Activated CD4-positive, alpha-beta memory T cell treated with anti-CD3 and anti-CD28 coated beads for 36 hours (primary cell): ENCODE results near the gene TAC4. TPM values are rescaled to one million over a fixed set of nuclear protein-coding genes. Genes with fewer than 3 reads are reported as not detected.
"Not testable (repeated sequence)": the region's sequence is repeated elsewhere in the genome, so short reads cannot be mapped to it uniquely, and the experiment has no call there.

ENCODE experiments used
- CTCF ChIA-PET: fragments of 350-600 bp; sonication (Branson Sonifier 250); formaldehyde crosslinking; loops from one replicate; lab custom pipeline; 2021; ENCODE audit warnings: antibody characterized with exemption, inconsistent platforms; lab: Charles Lee
- POLR2A ChIA-PET: fragments of 350-600 bp; sonication (Branson Sonifier 250); formaldehyde crosslinking; loops from one replicate; lab custom pipeline; 2021; ENCODE audit warnings: antibody characterized with exemption; lab: Charles Lee
- DNase-seq: peaks from one replicate; pipeline ENCODE4 v3.0.0-alpha.2; 2020
- H3K27ac Mint-ChIP-seq: one replicate; pipeline ENCODE4 v1.8.0; 2021; ENCODE audit warnings: mixed read lengths
- H3K27me3 Mint-ChIP-seq: one replicate; pipeline ENCODE4 v1.8.0; 2021; ENCODE audit warnings: mixed read lengths
- H3K36me3 Mint-ChIP-seq: one replicate; pipeline ENCODE4 v1.8.0; 2021; ENCODE audit warnings: mixed read lengths
- H3K4me1 Mint-ChIP-seq: one replicate; pipeline ENCODE4 v1.8.0; 2021; ENCODE audit warnings: low read depth, mixed read lengths
- H3K4me3 Mint-ChIP-seq: one replicate; pipeline ENCODE4 v1.8.0; 2021; ENCODE audit warnings: mild to moderate bottlenecking, mixed read lengths
- H3K9me3 Mint-ChIP-seq: one replicate; pipeline ENCODE4 v1.8.0; 2021; ENCODE audit warnings: mixed read lengths
- intact Hi-C: fragments of 100-400 bp; cut with micrococcal nuclease; formaldehyde crosslinking; loops from one replicate; pipeline ENCODE4 v1.15.1; 2023
- total RNA-seq, 2 experiments: library from RNA; stranded (reverse); gene quantifications; one replicate each; pipeline ENCODE4 v1.2.3, GENCODE V29; 2021

Gene TAC4
- total RNA-seq, 2 experiments from 2014 or later, result not detected

DNA sequence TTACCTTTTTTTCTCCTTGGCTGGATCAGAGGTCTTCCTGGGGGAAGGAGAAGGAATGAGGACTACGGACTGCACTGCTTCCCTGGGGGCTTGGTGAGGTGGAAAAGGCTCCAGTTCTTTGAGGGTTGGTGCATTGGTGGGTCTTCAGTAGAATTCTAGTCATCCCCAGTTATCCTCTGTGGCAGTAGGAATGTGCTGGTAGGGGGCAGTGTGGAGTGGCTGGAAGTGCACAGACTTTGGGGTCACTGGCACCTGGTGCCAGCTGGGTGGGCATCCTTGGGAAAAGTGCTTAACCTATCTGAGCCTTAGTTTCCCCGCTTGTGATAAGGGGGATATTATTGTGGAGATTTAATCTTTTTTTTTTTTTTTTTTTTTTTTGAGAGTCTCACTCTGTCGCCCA lies 6.3 kb downstream of the TAC4 start:
- H3K4me1 Mint-ChIP-seq, result peaks cover 12% of the 10 kb centered on the region
- no peak overlapping the region for H3K4me3 Mint-ChIP-seq
- H3K27ac Mint-ChIP-seq, result no peak overlapping the region
- POLR2A ChIA-PET, result no interaction called here
- no peaks in the 10 kb centered on the region for H3K9me3 Mint-ChIP-seq
- H3K27me3 Mint-ChIP-seq, result no peaks in the 10 kb centered on the region
- CTCF ChIA-PET, result interaction anchor here (1.0 kb wide), 1 partner anchor 111 kb away, joined by 3 read pairs; no protein-coding TSS in a partner anchor
- no peak for DNase-seq
- intact Hi-C loops, result no loop called here
- H3K36me3 Mint-ChIP-seq, result peaks cover 1% of the 10 kb centered on the region

DNA sequence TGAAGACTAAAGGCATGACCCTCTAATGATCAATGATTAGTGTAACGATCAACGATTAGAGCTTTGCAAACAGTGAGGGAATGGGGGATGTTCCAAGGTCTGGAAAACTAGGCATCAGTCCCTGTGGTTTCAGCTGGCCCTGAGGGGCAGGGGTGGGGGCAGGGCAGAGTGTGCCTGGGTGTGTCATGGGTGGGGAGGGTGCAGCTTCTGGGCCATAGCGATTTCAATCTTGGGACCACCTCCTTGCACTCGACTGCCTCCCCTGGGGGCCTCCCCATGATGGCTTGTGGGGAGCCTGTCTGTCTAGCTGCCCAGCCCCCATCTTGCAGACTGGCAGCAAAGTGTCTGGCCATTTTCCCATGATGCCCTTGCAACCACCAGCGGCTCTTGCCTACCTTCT lies 8.4 kb downstream of the TAC4 start:
- CTCF ChIA-PET, result interaction anchor here (0.6 kb wide), 1 partner anchor 444 kb away, joined by 3 read pairs; no protein-coding TSS in a partner anchor
- Mint-ChIP-seq H3K4me3 (no peak overlapping the region), H3K9me3 (no peaks in the 10 kb centered on the region), H3K36me3 (peaks cover 4% of the 10 kb centered on the region), H3K4me1 (peaks cover 2% of the 10 kb centered on the region), H3K27ac (no peak overlapping the region), H3K27me3 (no peaks in the 10 kb centered on the region)
- intact Hi-C loops, result no loop called here
- POLR2A ChIA-PET, result no interaction called here
- no peak for DNase-seq

DNA sequence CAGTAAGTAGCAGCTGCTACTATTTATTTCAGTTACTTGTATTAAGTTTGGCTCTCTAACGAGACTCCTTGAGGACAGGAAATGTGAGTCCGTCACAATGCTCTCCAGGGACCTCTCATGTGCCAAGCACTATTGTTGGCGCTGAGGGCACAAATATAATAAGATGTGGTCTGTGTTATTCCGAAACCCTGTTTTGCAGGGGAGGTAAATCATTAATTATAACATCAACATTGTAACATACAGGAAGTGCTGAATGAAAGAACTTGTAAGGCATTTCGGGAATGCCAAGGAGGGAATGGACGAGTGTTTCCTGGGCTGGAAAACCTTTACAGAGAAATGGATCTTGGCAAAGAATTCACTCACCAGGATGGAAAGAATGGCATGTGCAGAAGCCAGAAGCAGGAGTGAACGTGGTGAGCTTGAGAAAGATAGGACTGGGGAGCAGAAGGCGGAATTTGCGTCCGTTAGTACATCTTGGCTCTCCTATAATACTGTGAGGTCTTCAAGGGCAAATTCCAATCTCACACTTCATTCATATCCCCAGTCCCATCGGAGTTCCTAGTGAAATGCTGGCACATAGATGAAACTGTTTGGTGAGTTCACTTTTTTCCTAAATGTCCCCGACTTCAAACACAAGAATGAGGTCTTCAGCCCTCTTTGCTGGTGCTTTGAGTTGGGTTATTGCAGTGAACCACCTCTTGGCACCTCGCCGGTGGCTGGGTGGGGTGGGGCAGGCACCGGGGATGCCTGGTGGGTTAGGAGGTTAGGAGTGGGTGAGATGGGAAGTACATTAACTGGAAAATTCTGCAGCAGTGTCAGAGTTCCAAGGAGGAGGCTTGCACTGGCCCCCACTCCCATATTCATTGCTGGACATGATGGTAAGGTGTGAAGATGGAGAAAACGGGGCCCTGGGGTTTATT lies 11.5 kb downstream of the TAC4 start:
- no peaks in the 10 kb centered on the region for H3K27me3 Mint-ChIP-seq
- intact Hi-C loops, result no loop called here
- peaks cover 19% of the 10 kb centered on the region for H3K36me3 Mint-ChIP-seq
- no peak overlapping the region for H3K4me3 Mint-ChIP-seq
- H3K9me3 Mint-ChIP-seq, result no peaks in the 10 kb centered on the region
- POLR2A ChIA-PET, result no interaction called here
- no peak overlapping the region for H3K27ac Mint-ChIP-seq
- no peak for DNase-seq
- CTCF ChIA-PET, result interaction anchor here (0.6 to 0.8 kb wide), 2 partner anchors 41 to 140 kb away, joined by 3 read pairs; no protein-coding TSS in a partner anchor
- H3K4me1 Mint-ChIP-seq, result no peaks in the 10 kb centered on the region

DNA sequence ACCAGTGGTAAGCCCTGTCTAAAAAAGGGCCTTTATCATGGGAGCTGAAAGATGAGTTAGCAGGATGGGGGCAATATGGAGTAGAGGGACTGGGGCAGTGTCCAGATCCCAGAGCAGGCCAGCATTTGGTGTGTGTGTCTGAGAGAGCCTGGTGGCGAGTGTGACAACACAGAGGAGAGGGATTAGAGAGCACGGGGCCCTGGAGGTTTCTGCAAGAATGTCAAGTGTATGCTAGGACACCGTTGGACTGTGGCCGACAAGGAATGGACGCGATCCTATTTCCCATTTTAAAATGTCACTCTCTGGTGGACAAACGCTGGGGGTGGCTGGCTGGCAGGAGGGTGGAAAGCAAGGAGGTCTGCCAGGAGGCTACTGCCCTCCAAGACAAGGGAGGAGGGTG lies 12.4 kb downstream of the TAC4 start:
- Mint-ChIP-seq H3K9me3 (no peaks in the 10 kb centered on the region), H3K4me1 (no peaks in the 10 kb centered on the region), H3K4me3 (no peak overlapping the region), H3K36me3 (peaks cover 19% of the 10 kb centered on the region), H3K27me3 (no peaks in the 10 kb centered on the region), H3K27ac (no peak overlapping the region)
- CTCF ChIA-PET, result no interaction called here
- DNase-seq, result no peak
- intact Hi-C loops, result no loop called here
- POLR2A ChIA-PET, result no interaction called here

DNA sequence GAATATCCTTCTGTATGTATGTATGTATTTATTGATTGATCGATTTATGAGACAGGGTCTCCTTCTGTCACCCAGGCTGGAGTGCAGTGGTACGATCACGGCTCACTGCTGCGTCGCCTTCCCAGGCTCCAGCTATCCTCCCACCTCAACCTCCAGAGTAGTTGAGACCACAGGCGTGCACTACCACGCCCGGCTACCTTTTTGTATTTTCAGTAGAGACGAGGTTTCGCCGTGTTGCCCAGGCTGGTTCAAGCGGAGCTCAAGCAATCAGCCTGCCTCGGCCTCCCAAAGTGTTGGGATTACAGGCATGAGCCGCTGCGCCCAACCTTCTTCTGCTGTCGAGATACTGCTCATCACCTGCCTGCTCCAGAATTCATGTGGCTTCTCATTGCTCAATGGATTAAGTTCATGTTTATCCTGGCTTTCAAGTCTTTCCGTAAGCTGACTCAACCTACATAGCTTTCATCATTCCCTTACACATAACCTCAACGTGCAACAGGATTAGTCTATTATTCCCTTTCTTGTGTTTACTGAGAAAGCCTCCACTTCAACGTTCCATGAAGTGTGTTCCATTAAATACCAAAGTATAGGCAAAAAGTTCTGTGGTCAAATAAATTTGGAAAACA lies 13.6 kb downstream of the TAC4 start:
- no peaks in the 10 kb centered on the region for H3K27me3 Mint-ChIP-seq
- H3K27ac Mint-ChIP-seq, result no peak overlapping the region
- POLR2A ChIA-PET, result no interaction called here
- H3K4me3 Mint-ChIP-seq, result no peak overlapping the region
- H3K36me3 Mint-ChIP-seq, result peaks cover 19% of the 10 kb centered on the region
- CTCF ChIA-PET, result interaction anchor here (1.2 to 1.4 kb wide), 2 partner anchors 164 to 278 kb away, joined by 3 read pairs; no protein-coding TSS in a partner anchor
- no peaks in the 10 kb centered on the region for H3K4me1 Mint-ChIP-seq
- no peaks in the 10 kb centered on the region for H3K9me3 Mint-ChIP-seq
- no peak for DNase-seq
- intact Hi-C loops, result no loop called here

DNA sequence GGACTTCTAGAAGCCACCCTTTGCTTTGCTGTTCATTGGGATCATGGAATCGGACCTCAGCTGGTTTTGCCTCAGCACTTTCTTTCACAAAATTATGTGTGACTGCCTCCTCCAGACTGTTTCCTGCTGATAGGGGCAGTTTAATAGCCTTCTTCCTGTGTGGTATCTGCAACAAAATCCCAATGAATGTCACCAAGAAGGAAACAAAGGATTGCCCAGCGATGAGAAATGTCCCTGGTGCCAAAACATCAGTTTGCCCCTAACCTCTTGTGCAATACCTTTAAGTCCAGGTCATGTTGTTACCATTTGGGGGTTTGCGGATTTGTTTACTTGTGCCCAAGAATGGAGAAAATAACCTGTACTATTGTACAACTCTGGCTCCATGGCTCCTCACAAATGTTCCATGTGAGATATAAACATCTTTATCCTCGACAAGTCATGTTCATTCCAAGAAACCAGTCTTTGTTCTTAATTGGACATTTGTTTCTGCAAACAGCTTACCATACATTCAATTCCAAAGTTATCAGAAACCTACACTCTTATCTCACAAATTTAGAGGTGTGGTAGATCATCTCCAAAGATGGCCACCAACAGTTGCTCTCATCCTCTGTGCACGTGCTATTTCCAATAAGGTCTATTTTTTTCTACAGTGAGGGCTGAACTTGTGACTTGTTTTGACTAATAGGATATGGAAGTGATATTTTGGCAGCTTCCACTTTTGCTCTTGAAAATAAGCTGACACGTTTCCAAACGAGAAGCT lies 14.8 kb downstream of the TAC4 start:
- Mint-ChIP-seq H3K27me3 (no peaks in the 10 kb centered on the region), H3K27ac (no peak overlapping the region), H3K4me1 (no peaks in the 10 kb centered on the region), H3K9me3 (no peaks in the 10 kb centered on the region), H3K4me3 (no peak overlapping the region), H3K36me3 (peaks cover 24% of the 10 kb centered on the region)
- DNase-seq, result no peak
- POLR2A ChIA-PET, result interaction anchor here (0.7 kb wide), 1 partner anchor 11 kb away, joined by 3 read pairs; no protein-coding TSS in a partner anchor
- CTCF ChIA-PET, result interaction anchor here (1.4 kb wide), 1 partner anchor 165 kb away, joined by 3 read pairs; no protein-coding TSS in a partner anchor
- intact Hi-C loops, result no loop called here

DNA sequence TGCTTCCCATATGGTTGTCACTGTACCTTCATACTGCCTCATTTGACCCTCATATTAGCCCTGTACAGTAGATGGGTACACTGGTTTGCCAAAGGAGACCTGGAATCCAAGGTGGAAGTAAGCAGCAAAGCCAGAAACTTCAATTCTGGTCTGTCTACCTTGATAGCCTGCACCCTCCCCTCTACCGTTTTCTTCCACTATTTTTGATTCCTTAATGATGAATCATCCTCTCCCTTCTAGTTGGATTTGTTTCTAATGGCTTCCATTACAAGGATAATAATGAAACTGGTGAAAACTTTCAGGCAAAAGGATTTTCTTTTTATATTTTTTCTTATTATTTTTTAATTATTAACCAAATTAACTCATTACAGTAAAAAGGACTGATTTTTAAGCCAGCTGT lies 17.3 kb downstream of the TAC4 start:
- no peak for DNase-seq
- Mint-ChIP-seq H3K36me3 (peaks cover 42% of the 10 kb centered on the region), H3K27ac (no peak overlapping the region), H3K4me3 (no peak overlapping the region), H3K9me3 (no peaks in the 10 kb centered on the region), H3K27me3 (no peaks in the 10 kb centered on the region), H3K4me1 (no peaks in the 10 kb centered on the region)
- CTCF ChIA-PET, result interaction anchor here (1.4 kb wide), 1 partner anchor 21 kb away, joined by 3 read pairs; no protein-coding TSS in a partner anchor
- intact Hi-C loops, result no loop called here
- POLR2A ChIA-PET, result no interaction called here

DNA sequence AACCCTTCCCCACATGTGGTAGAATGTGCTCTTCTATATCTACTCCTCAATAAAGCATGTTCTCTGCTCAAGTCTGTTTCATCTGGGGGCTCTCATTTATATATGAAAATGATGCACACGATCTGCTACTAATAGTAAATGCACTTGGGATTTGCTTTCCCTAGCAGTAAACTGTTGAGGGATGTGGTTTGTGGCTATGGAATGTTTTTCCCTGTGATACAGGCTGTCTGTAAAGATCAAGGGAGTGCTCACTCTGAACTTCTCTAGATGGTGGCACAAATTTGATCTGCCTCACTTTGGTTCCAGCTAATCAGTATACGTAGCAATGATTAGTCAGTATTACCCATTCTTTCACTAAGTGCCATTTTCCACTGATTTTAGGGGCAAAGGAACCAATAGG lies 18.8 kb downstream of the TAC4 start:
- CTCF ChIA-PET, result interaction anchor here (1.2 kb wide), 1 partner anchor 167 kb away, joined by 3 read pairs; no protein-coding TSS in a partner anchor
- H3K4me1 Mint-ChIP-seq, result no peaks in the 10 kb centered on the region
- peaks cover 47% of the 10 kb centered on the region for H3K36me3 Mint-ChIP-seq
- H3K27ac Mint-ChIP-seq, result no peak overlapping the region
- no peaks in the 10 kb centered on the region for H3K27me3 Mint-ChIP-seq
- no peak for DNase-seq
- H3K9me3 Mint-ChIP-seq, result no peaks in the 10 kb centered on the region
- intact Hi-C loops, result no loop called here
- H3K4me3 Mint-ChIP-seq, result no peak overlapping the region
- POLR2A ChIA-PET, result no interaction called here

DNA sequence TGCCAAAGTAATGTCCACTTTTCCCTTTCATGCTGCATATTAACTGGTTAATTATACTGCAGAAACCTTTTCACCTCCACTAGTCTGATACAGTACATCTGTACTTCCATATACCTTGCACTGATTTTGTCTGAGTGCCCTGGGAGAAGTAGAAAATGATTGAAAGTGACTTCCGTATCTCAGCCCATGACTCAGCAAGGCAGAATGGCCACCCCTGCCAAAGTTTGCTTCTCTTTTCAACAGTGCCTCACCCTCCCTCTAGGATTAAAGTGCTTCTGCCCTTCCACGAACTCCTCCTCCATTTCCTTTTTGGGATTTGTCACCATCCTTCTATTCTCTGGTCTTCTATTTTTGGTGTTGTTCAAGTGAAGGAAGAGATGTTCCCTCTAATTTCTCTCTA lies 19.5 kb downstream of the TAC4 start:
- H3K4me3 Mint-ChIP-seq, intact Hi-C loops, H3K9me3 Mint-ChIP-seq, H3K27me3 Mint-ChIP-seq, CTCF ChIA-PET, DNase-seq, H3K27ac Mint-ChIP-seq, POLR2A ChIA-PET, H3K4me1 Mint-ChIP-seq: not testable (repeated sequence)
- peaks cover 47% of the 10 kb centered on the region for H3K36me3 Mint-ChIP-seq

DNA sequence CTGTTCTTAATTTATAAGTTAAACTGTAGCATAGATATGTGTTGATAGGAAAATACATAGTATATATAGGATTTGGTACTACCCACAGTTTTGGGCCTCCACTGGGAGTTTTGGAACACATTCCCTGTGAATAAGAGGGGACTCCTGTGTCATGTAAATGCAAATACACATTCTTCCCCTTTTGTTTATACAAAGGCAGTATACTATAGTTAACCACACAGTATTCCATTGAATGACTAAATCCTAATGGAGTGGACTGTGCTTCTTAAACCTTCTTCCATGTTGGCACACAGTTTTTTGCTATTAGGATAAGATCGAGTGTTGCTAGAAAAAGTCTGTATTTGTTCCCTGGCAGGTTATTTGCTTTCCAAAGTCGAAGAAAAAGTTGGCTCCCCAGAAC lies 22.2 kb downstream of the TAC4 start:
- no peaks in the 10 kb centered on the region for H3K9me3 Mint-ChIP-seq
- H3K36me3 Mint-ChIP-seq, result peaks cover 57% of the 10 kb centered on the region
- H3K4me1 Mint-ChIP-seq, result peaks cover 18% of the 10 kb centered on the region
- CTCF ChIA-PET, result no interaction called here
- H3K27me3 Mint-ChIP-seq, result no peaks in the 10 kb centered on the region
- no peak for DNase-seq
- POLR2A ChIA-PET, result no interaction called here
- H3K27ac Mint-ChIP-seq, result no peak overlapping the region
- H3K4me3 Mint-ChIP-seq, result no peak overlapping the region
- intact Hi-C loops, result no loop called here

DNA sequence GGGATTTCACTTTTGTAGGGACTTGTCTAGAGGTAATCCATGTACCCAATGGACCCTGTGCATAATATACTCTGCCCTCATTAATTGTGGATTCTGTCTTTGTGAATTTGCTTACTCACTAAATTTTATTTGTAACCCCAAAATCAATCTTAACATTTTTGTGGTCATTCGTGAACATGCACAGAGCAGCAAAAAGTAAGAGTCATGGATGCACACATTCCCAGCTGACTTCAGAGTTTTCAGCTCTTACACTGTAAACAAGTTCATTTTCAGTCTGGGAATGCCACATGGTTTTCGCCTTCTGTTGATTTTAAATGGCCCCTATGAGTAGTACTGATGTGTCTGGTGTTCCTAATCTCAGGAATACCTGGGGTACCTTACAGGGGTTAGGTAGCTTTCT lies 24.3 kb downstream of the TAC4 start:
- peaks cover 63% of the 10 kb centered on the region for H3K36me3 Mint-ChIP-seq
- H3K9me3 Mint-ChIP-seq, result no peaks in the 10 kb centered on the region
- ChIA-PET POLR2A (no interaction called here), CTCF (no interaction called here)
- no peaks in the 10 kb centered on the region for H3K27me3 Mint-ChIP-seq
- peaks cover 31% of the 10 kb centered on the region for H3K4me1 Mint-ChIP-seq
- intact Hi-C loops, result no loop called here
- H3K27ac Mint-ChIP-seq, result no peak overlapping the region
- H3K4me3 Mint-ChIP-seq, result no peak overlapping the region
- DNase-seq, result no peak
